OCI-LY3 (cell line): ENCODE data around the gene KCNIP4.

Experiments
- EZH2phosphoT487 ChIP-seq: fragments of 200-600 bp; shearing (Covaris generic); IDR thresholded peaks from 2 replicates; pipeline ENCODE4 v1.6.1; 2018; ENCODE audit warnings: antibody characterized with exemption, mixed run types, low read depth
- TF ChIP-seq, protein P1 (sequence below): fragments of 200-600, 300-600 bp; sonication (generic); IDR thresholded peaks from 2 replicates; pipeline ENCODE4 v1.5.1; 2014; ENCODE audit warnings: antibody characterized with exemption, low read length, low read depth

GRCh38 chr4:21792736-21793135, 155.8 kb downstream of the KCNIP4 start:
- TF ChIP-seq, protein P1, sequence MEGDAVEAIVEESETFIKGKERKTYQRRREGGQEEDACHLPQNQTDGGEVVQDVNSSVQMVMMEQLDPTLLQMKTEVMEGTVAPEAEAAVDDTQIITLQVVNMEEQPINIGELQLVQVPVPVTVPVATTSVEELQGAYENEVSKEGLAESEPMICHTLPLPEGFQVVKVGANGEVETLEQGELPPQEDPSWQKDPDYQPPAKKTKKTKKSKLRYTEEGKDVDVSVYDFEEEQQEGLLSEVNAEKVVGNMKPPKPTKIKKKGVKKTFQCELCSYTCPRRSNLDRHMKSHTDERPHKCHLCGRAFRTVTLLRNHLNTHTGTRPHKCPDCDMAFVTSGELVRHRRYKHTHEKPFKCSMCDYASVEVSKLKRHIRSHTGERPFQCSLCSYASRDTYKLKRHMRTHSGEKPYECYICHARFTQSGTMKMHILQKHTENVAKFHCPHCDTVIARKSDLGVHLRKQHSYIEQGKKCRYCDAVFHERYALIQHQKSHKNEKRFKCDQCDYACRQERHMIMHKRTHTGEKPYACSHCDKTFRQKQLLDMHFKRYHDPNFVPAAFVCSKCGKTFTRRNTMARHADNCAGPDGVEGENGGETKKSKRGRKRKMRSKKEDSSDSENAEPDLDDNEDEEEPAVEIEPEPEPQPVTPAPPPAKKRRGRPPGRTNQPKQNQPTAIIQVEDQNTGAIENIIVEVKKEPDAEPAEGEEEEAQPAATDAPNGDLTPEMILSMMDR: no peak
- no peak for TF ChIP-seq EZH2phosphoT487
